ENCODE results near the gene MCRS1.

Gene MCRS1

GRCh38 chr12:49538510-49539403 lies 29.2 kb downstream of the MCRS1 start, which contains the start of gene KCNH3 (continued):
- no peak for TF ChIP-seq ZNF132 (tag by site-specific recombination; IDR thresholded peaks at IDR 0.05; ENCODE audit: borderline replicate concordance)
- TF ChIP-seq ZNF600 (tag by site-specific recombination; IDR thresholded peaks at IDR 0.05): no peak
- TF ChIP-seq ZNF621 (tag by site-specific recombination; IDR thresholded peaks at IDR 0.05): no peak
- TF ChIP-seq ZNF341 (tag by site-specific recombination; IDR thresholded peaks at IDR 0.05; ENCODE audit: low read depth): peak; percentile 61
- no peak for TF ChIP-seq ZNF155 (tag by site-specific recombination; IDR thresholded peaks at IDR 0.05)
- TF ChIP-seq ZNF416 (tag by site-specific recombination; IDR thresholded peaks at IDR 0.05): no peak
- TF ChIP-seq ZIC2 (tag by site-specific recombination; IDR thresholded peaks at IDR 0.05): peak; percentile 80
- TF ChIP-seq, protein P1, sequence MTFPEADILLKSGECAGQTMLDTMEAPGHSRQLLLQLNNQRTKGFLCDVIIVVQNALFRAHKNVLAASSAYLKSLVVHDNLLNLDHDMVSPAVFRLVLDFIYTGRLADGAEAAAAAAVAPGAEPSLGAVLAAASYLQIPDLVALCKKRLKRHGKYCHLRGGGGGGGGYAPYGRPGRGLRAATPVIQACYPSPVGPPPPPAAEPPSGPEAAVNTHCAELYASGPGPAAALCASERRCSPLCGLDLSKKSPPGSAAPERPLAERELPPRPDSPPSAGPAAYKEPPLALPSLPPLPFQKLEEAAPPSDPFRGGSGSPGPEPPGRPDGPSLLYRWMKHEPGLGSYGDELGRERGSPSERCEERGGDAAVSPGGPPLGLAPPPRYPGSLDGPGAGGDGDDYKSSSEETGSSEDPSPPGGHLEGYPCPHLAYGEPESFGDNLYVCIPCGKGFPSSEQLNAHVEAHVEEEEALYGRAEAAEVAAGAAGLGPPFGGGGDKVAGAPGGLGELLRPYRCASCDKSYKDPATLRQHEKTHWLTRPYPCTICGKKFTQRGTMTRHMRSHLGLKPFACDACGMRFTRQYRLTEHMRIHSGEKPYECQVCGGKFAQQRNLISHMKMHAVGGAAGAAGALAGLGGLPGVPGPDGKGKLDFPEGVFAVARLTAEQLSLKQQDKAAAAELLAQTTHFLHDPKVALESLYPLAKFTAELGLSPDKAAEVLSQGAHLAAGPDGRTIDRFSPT (tag by site-specific recombination; IDR thresholded peaks at IDR 0.05): no peak
- peak; percentile 97 for TF ChIP-seq ZNF561 (tag by site-specific recombination; IDR thresholded peaks at IDR 0.05; ENCODE audit: borderline replicate concordance)
- TF ChIP-seq ZNF664 (tag by site-specific recombination; IDR thresholded peaks at IDR 0.05): no peak
- TF ChIP-seq ZNF202 (tag by site-specific recombination; IDR thresholded peaks at IDR 0.05; ENCODE audit: borderline replicate concordance): no peak
- TF ChIP-seq GLIS2 (tag by site-specific recombination; IDR thresholded peaks at IDR 0.05): peak; percentile 87
- TF ChIP-seq HOXA7 (CRISPR knock-in tag; IDR thresholded peaks at IDR 0.05; ENCODE audit: borderline replicate concordance): no peak
- TF ChIP-seq ZNF335 (tag by site-specific recombination; conservative IDR thresholded peaks at IDR 0.05): peak; percentile 1
- TF ChIP-seq ZNF398 (tag by site-specific recombination; IDR thresholded peaks at IDR 0.05): peak; percentile 88
- 0 out of 2 replicates have a peak, but pooled peaks have one; percentile 11 for TF ChIP-seq ZSCAN30 (tag by site-specific recombination; IDR thresholded peaks at IDR 0.05)
- TF ChIP-seq, protein P2, sequence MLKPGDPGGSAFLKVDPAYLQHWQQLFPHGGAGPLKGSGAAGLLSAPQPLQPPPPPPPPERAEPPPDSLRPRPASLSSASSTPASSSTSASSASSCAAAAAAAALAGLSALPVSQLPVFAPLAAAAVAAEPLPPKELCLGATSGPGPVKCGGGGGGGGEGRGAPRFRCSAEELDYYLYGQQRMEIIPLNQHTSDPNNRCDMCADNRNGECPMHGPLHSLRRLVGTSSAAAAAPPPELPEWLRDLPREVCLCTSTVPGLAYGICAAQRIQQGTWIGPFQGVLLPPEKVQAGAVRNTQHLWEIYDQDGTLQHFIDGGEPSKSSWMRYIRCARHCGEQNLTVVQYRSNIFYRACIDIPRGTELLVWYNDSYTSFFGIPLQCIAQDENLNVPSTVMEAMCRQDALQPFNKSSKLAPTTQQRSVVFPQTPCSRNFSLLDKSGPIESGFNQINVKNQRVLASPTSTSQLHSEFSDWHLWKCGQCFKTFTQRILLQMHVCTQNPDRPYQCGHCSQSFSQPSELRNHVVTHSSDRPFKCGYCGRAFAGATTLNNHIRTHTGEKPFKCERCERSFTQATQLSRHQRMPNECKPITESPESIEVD (tag by site-specific recombination; IDR thresholded peaks at IDR 0.05): no peak
- peak; percentile 79 for TF ChIP-seq SP3 (tag by site-specific recombination; IDR thresholded peaks at IDR 0.05)
- TF ChIP-seq ZBTB8A (tag by site-specific recombination; IDR thresholded peaks at IDR 0.05): 0 out of 2 replicates have a peak, but pooled peaks have one; percentile 27
- TF ChIP-seq ZNF324 (tag by site-specific recombination; IDR thresholded peaks at IDR 0.05): no peak
- TF ChIP-seq ZBTB26 (tag by site-specific recombination; optimal IDR thresholded peaks at IDR 0.05): peak; percentile 15
- no peak for TF ChIP-seq ZNF37A (tag by site-specific recombination; IDR thresholded peaks at IDR 0.05)
- TF ChIP-seq, protein P3, sequence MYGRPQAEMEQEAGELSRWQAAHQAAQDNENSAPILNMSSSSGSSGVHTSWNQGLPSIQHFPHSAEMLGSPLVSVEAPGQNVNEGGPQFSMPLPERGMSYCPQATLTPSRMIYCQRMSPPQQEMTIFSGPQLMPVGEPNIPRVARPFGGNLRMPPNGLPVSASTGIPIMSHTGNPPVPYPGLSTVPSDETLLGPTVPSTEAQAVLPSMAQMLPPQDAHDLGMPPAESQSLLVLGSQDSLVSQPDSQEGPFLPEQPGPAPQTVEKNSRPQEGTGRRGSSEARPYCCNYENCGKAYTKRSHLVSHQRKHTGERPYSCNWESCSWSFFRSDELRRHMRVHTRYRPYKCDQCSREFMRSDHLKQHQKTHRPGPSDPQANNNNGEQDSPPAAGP (tag by site-specific recombination; IDR thresholded peaks at IDR 0.05): 0 out of 2 replicates have a peak, but pooled peaks have one; percentile 6
- peak; percentile 64; the same call in 1 of the 2 replicates for TF ChIP-seq EGR2 (tag by site-specific recombination; IDR thresholded peaks at IDR 0.05; ENCODE audit: low read depth)
- TF ChIP-seq SCRT1 (tag by site-specific recombination; IDR thresholded peaks at IDR 0.05; ENCODE audit: borderline replicate concordance): no peak
